ENCODE data around the gene EOGT. TPM values are rescaled to one million over a fixed set of nuclear protein-coding genes. Genes with fewer than 3 reads are reported as not detected.

EOGT gene
- total RNA-seq, 4 donors from 2014 or later, result 13.3 to 25.2 (median 20.1) TPM

DNA sequence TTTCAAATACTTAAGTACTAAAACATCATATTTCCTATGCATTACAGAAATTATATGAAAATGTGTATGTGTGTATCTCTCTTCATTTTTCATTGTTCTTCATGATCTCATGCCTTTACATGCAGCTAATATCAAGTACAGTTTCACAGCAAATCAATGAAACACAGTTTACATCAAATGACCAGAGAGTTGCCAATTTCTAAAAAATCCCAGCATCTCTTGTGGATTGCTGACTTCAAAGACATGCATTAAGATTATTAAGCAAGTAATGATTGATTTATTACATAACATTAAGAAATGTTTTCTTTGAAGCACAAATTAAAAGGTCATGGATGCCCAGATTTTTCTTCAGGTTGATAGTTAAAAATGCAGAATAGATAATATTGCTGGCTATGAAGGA is 50.1 kb downstream of the EOGT start:
- H3K4me1 ChIP-seq, result no peaks in the 10 kb centered on the region
- H3K9me3 ChIP-seq, result no peaks in the 10 kb centered on the region
- H3K4me3 ChIP-seq, result no peak overlapping the region
- DNase-seq (no peak), ATAC-seq (no peak)
- H3K27me3 ChIP-seq, result no peaks in the 10 kb centered on the region
- in situ Hi-C loops (cut with MboI; ENCODE audit: low sequenced_read_pairs in 4 of 4) (no loop called here), intact Hi-C loops (cut with DNase I; ENCODE audit: low total_unique reads) (no loop called here)
- TF ChIP-seq POLR2A (IDR thresholded peaks at IDR 0.05), result no peak
- TF ChIP-seq, protein P1, sequence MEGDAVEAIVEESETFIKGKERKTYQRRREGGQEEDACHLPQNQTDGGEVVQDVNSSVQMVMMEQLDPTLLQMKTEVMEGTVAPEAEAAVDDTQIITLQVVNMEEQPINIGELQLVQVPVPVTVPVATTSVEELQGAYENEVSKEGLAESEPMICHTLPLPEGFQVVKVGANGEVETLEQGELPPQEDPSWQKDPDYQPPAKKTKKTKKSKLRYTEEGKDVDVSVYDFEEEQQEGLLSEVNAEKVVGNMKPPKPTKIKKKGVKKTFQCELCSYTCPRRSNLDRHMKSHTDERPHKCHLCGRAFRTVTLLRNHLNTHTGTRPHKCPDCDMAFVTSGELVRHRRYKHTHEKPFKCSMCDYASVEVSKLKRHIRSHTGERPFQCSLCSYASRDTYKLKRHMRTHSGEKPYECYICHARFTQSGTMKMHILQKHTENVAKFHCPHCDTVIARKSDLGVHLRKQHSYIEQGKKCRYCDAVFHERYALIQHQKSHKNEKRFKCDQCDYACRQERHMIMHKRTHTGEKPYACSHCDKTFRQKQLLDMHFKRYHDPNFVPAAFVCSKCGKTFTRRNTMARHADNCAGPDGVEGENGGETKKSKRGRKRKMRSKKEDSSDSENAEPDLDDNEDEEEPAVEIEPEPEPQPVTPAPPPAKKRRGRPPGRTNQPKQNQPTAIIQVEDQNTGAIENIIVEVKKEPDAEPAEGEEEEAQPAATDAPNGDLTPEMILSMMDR (IDR thresholded peaks at IDR 0.05 in 4 of 5, conservative IDR thresholded peaks at IDR 0.05 in 1 of 5), result no peak
- no peaks in the 10 kb centered on the region for H3K36me3 ChIP-seq
- no peak overlapping the region for H3K27ac ChIP-seq

DNA sequence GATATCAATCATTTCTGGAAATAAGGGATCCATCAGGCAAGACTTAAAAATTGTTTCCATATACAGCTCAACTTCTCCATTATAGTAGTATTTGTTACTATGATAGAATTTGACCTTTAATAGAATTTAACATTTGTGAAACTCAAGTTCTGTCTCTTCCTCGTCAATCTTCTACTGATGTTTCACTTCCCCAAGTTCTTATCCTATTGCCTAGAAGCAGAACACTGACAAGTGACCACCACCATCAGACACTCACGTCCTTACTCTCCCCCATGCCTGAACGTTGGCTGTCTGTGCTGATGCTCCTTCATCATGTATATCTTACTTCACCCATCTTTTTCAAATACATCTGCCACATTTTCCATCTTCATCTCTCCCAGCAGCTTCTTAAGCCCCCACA is 54.6 kb downstream of the EOGT start:
- no peak for TF ChIP-seq POLR2A (IDR thresholded peaks at IDR 0.05)
- TF ChIP-seq, protein P1 (IDR thresholded peaks at IDR 0.05 in 4 of 5, conservative IDR thresholded peaks at IDR 0.05 in 1 of 5), result no peak
- no peaks in the 10 kb centered on the region for H3K4me1 ChIP-seq
- in situ Hi-C loops (cut with MboI; ENCODE audit: low sequenced_read_pairs in 4 of 4) (no loop called here), intact Hi-C loops (cut with DNase I; ENCODE audit: low total_unique reads) (no loop called here)
- DNase-seq (no peak), ATAC-seq (no peak)
- no peak overlapping the region for H3K27ac ChIP-seq
- H3K4me3 ChIP-seq, result no peak overlapping the region
- H3K36me3 ChIP-seq, result no peaks in the 10 kb centered on the region
- no peaks in the 10 kb centered on the region for H3K27me3 ChIP-seq
- no peaks in the 10 kb centered on the region for H3K9me3 ChIP-seq

DNA sequence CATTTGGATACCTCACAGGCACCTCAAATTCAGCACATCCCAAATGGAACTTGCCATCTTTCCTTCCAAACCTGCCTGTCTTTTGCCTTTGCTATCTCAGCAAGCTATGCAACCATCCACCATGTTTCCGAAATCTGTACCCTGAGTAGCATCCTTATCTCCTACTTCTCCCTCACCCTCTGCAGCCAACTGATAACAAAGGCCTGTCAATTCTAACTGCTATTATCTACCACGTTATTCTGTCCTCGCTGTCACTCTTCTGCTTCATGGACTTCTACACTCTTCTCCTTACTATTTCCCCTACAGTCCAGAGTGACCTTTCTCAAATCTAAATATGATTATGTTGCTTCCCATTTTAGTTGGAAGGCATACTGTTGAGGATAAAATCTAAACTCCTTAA is 55.6 kb downstream of the EOGT start:
- in situ Hi-C loops (cut with MboI; ENCODE audit: low sequenced_read_pairs in 4 of 4), result no loop called here
- no peaks in the 10 kb centered on the region for H3K4me1 ChIP-seq
- TF ChIP-seq, protein P1 (IDR thresholded peaks at IDR 0.05 in 4 of 5, conservative IDR thresholded peaks at IDR 0.05 in 1 of 5), result no peak
- no peak for TF ChIP-seq POLR2A (IDR thresholded peaks at IDR 0.05)
- intact Hi-C loops (cut with DNase I; ENCODE audit: low total_unique reads), result no loop called here
- no peaks in the 10 kb centered on the region for H3K27me3 ChIP-seq
- no peaks in the 10 kb centered on the region for H3K9me3 ChIP-seq
- no peak for DNase-seq
- H3K4me3 ChIP-seq, result no peak overlapping the region
- H3K27ac ChIP-seq, result no peak overlapping the region
- no peak for ATAC-seq
- H3K36me3 ChIP-seq, result no peaks in the 10 kb centered on the region

DNA sequence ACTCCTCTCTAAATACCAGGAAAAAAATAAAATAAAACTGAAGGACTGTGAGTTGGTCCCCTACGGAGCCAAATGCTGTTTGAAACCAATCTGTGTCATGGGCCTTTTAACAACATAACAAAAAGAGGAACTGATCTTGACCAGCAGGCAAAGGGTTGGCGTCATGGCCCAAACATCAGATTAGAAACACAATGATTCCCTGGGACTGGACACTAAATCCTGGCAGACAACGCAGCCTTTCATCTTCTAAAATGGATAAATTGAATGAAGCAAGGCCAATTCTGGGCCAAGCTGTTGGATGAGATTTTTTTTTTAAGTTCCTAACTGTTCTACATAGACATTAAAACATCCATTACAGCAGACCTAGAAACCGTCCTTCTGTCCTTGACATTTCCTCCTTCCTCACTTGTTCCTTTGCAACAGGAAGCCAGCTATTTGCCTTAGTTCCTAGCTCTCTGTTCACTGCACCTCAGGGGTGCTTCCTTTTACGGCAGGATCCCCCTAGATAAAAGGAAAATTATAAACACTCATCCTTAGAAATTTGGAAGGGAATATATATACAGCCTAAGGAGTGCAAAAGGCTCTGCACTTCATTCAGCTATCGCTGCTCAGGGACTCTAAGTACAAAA is 59.6 kb downstream of the EOGT start:
- Histone ChIP-seq H3K4me3 (no peak overlapping the region), H3K9me3 (no peaks in the 10 kb centered on the region), H3K4me1 (no peaks in the 10 kb centered on the region), H3K36me3 (no peaks in the 10 kb centered on the region), H3K27me3 (no peaks in the 10 kb centered on the region), H3K27ac (no peak overlapping the region)
- TF ChIP-seq, protein P1 (IDR thresholded peaks at IDR 0.05 in 4 of 5, conservative IDR thresholded peaks at IDR 0.05 in 1 of 5), result no peak
- TF ChIP-seq POLR2A (IDR thresholded peaks at IDR 0.05), result no peak
- no peak for ATAC-seq
- in situ Hi-C loops (cut with MboI; ENCODE audit: low sequenced_read_pairs in 4 of 4), result no loop called here
- intact Hi-C loops (cut with DNase I; ENCODE audit: low total_unique reads), result no loop called here
- DNase-seq, result no peak

DNA sequence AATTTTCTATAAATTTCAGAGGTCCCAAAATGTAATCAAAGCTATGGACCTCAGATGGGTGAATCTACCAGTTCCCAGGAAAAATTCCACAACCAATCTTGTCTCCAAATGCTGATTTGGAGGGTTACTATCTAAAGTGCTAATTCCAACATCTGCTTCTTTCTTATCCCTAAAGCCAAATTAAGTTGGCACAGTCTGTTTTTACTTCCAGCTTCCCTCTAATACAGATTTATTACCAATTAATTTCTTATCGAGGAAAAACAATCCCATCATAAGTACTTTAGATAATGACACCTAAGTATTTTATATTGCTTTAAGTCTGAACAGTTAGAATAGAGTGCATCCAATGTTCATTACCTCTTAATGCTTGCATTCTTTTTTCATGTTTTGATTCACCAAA is 68.3 kb downstream of the EOGT start:
- H3K4me1 ChIP-seq, result no peaks in the 10 kb centered on the region
- H3K9me3 ChIP-seq, result no peaks in the 10 kb centered on the region
- ATAC-seq (no peak), DNase-seq (no peak)
- intact Hi-C loops (cut with DNase I; ENCODE audit: low total_unique reads), result no loop called here
- no peaks in the 10 kb centered on the region for H3K36me3 ChIP-seq
- H3K4me3 ChIP-seq, result no peak overlapping the region
- TF ChIP-seq, protein P1 (IDR thresholded peaks at IDR 0.05 in 4 of 5, conservative IDR thresholded peaks at IDR 0.05 in 1 of 5), result no peak
- TF ChIP-seq POLR2A (IDR thresholded peaks at IDR 0.05), result no peak
- in situ Hi-C loops (cut with MboI; ENCODE audit: low sequenced_read_pairs in 4 of 4), result no loop called here
- no peak overlapping the region for H3K27ac ChIP-seq
- H3K27me3 ChIP-seq, result peaks cover 0 to under 1% (median 0%) of the 10 kb centered on the region in 3 donors
